Liver (tissue), 9 donors: ENCODE results near the gene SRSF12. TPM values are rescaled to one million over a fixed set of nuclear protein-coding genes. Genes with fewer than 3 reads are reported as not detected.

Experiments used
- DNase-seq: peaks from one replicate; pipeline ENCODE4 v3.0.0-alpha.2; 2017; ENCODE audit warnings: low spot score
- H3K27ac ChIP-seq, 2 donors: one replicate each; pipeline ENCODE4 v1.7.0; 2013; ENCODE audit warnings: inconsistent platforms in 2 of 2, low read length in 2 of 2, control low read depth in 1 of 2, low read depth in 1 of 2, mild to moderate bottlenecking in 1 of 2
- H3K27me3 ChIP-seq, 4 donors: one replicate each; pipeline versions ENCODE4 v1.6.1 to v1.7.0; 2013; ENCODE audit warnings: low read length in 3 of 4, inconsistent platforms in 1 of 4, mild to moderate bottlenecking in 1 of 4, moderate library complexity in 1 of 4; ENCODE audit not compliant: control insufficient read depth in 4 of 4, insufficient read depth in 4 of 4
- H3K36me3 ChIP-seq, 4 donors: one replicate each; pipeline versions ENCODE4 v1.6.1 to v1.7.0; 2013; ENCODE audit warnings: low read length in 3 of 4, mild to moderate bottlenecking in 3 of 4, low read depth in 1 of 4, moderate library complexity in 1 of 4; ENCODE audit not compliant: control insufficient read depth in 4 of 4, insufficient read depth in 3 of 4
- H3K4me1 ChIP-seq, 4 donors: one replicate each; pipeline versions ENCODE4 v1.6.1 to v1.7.0; 2013; ENCODE audit warnings: low read length in 3 of 4, mild to moderate bottlenecking in 3 of 4, moderate library complexity in 1 of 4; ENCODE audit not compliant: control insufficient read depth in 4 of 4, insufficient read depth in 4 of 4
- H3K4me3 ChIP-seq, 3 donors: one replicate each; pipeline versions ENCODE4 v1.6.1 to v1.7.0; 2013; ENCODE audit warnings: low read length in 3 of 3, control low read depth in 1 of 3, low read depth in 1 of 3, mild to moderate bottlenecking in 1 of 3
- H3K9ac ChIP-seq, 2 donors: one replicate each; pipeline ENCODE4 v1.7.0; 2013; ENCODE audit warnings: low read length in 2 of 2, mild to moderate bottlenecking in 2 of 2, moderate library complexity in 2 of 2, control low read depth in 1 of 2, low read depth in 1 of 2
- H3K9me3 ChIP-seq, 4 donors: one replicate each; pipeline versions ENCODE4 v1.6.1 to v1.7.0; 2013; ENCODE audit warnings: low read length in 3 of 4; ENCODE audit not compliant: control insufficient read depth in 4 of 4
- ATF3 ChIP-seq: IDR thresholded peaks from 2 replicates; pipeline ENCODE4 v1.6.1; 2016; ENCODE audit warnings: antibody characterized with exemption
- CTCF ChIP-seq: fragments of 150-350 bp; IDR thresholded peaks from 2 replicates; pipeline ENCODE4 v1.5.1; 2017; ENCODE audit warnings: improper control_type of control experiment, low read depth, low read length; ENCODE audit not compliant: missing input control
- EGR1 ChIP-seq, 2 donors: IDR thresholded peaks; 2 replicates each; pipeline ENCODE4 v1.6.1; 2016 to 2018; ENCODE audit warnings: antibody characterized with exemption in 2 of 2, low read depth in 2 of 2
- FOXA1 ChIP-seq: IDR thresholded peaks from 2 replicates; pipeline ENCODE4 v1.6.1; 2016; ENCODE audit warnings: antibody characterized with exemption
- FOXA2 ChIP-seq: IDR thresholded peaks from 2 replicates; pipeline ENCODE4 v1.6.1; 2016; ENCODE audit warnings: antibody characterized with exemption
- GABPA ChIP-seq, 2 donors: IDR thresholded peaks in 1 of 2; conservative IDR thresholded peaks in 1 of 2; 2 replicates each; pipeline ENCODE4 v1.6.1; 2016; ENCODE audit warnings: antibody characterized with exemption in 2 of 2, mild to moderate bottlenecking in 1 of 2, moderate library complexity in 1 of 2
- HNF4A ChIP-seq, 2 donors: conservative IDR thresholded peaks; 2 replicates each; pipeline ENCODE4 v1.6.1; 2016; ENCODE audit warnings: antibody characterized with exemption in 2 of 2, mild to moderate bottlenecking in 2 of 2
- HNF4G ChIP-seq: IDR thresholded peaks from 2 replicates; pipeline ENCODE4 v1.6.1; 2016; ENCODE audit warnings: antibody characterized with exemption
- JUND ChIP-seq, 2 donors: IDR thresholded peaks; 2 replicates each; pipeline ENCODE4 v1.6.1; 2016; ENCODE audit warnings: antibody characterized with exemption in 2 of 2
- NR2F2 ChIP-seq: IDR thresholded peaks from 2 replicates; pipeline ENCODE4 v1.6.1; 2016; ENCODE audit warnings: antibody characterized with exemption
- RAD21 ChIP-seq, 2 donors: IDR thresholded peaks; 2 replicates each; pipeline ENCODE4 v1.6.1; 2016; ENCODE audit warnings: antibody characterized with exemption in 2 of 2, mild to moderate bottlenecking in 2 of 2
- REST ChIP-seq: IDR thresholded peaks from 2 replicates; pipeline ENCODE4 v1.6.1; 2016; ENCODE audit warnings: antibody characterized with exemption, mild to moderate bottlenecking
- RXRA ChIP-seq, 2 donors: IDR thresholded peaks; 2 replicates each; pipeline ENCODE4 v1.6.1; 2017 to 2018; ENCODE audit warnings: antibody characterized with exemption in 2 of 2, mild to moderate bottlenecking in 1 of 2
- SP1 ChIP-seq: IDR thresholded peaks from 2 replicates; pipeline ENCODE4 v1.6.1; 2018; ENCODE audit warnings: antibody characterized with exemption, mild to moderate bottlenecking
- TAF1 ChIP-seq: conservative IDR thresholded peaks from 2 replicates; pipeline ENCODE4 v1.6.1; 2016; ENCODE audit warnings: antibody characterized with exemption, mild to moderate bottlenecking
- YY1 ChIP-seq: IDR thresholded peaks from 2 replicates; pipeline ENCODE4 v1.6.1; 2016; ENCODE audit warnings: antibody characterized with exemption, mild to moderate bottlenecking
- ZBTB33 ChIP-seq: IDR thresholded peaks from 2 replicates; pipeline ENCODE4 v1.6.1; 2016; ENCODE audit warnings: antibody characterized with exemption
- WGBS: extraction: QIAGEN DNeasy Blood & Tissue Kit; methylation state at CpG from one replicate; pipeline ENCODE4 v1.1.7; 2013; 5-methylcytosine and 5-hydroxymethylcytosine counted together
- polyA plus RNA-seq, 2 donors: library from polyadenylated mRNA; stranded (reverse) in 1 of 2; unstranded in 1 of 2; fragments of 200-250 nt in 1 of 2; fragments of >200 nt in 1 of 2; fragmentation: Nextera tagmentation in 1 of 2; extraction: Ambion mirVana in 1 of 2; gene quantifications; one replicate each; pipeline versions ENCODE4 v1.2.1 to v1.2.3, GENCODE V29; 2013 to 2015
- total RNA-seq, 2 donors: library from RNA; depleted of rRNA; stranded (reverse); fragments of >200 nt; gene quantifications; one replicate each; pipeline ENCODE4 v1.2.3, GENCODE V29; 2014
- TF ChIP-seq, protein P1 (sequence below): IDR thresholded peaks from 2 replicates; pipeline ENCODE4 v1.6.1; 2016; ENCODE audit warnings: antibody characterized with exemption
- donor health status: healthy.
- donor health status: healthy.
- donor health status: healthy.
- donor health status: healthy.
- donor health status: healthy.

SRSF12 gene
- total and polyA plus RNA-seq, 4 donors = 0.17 to 1.0 (median 0.39) TPM

DNA sequence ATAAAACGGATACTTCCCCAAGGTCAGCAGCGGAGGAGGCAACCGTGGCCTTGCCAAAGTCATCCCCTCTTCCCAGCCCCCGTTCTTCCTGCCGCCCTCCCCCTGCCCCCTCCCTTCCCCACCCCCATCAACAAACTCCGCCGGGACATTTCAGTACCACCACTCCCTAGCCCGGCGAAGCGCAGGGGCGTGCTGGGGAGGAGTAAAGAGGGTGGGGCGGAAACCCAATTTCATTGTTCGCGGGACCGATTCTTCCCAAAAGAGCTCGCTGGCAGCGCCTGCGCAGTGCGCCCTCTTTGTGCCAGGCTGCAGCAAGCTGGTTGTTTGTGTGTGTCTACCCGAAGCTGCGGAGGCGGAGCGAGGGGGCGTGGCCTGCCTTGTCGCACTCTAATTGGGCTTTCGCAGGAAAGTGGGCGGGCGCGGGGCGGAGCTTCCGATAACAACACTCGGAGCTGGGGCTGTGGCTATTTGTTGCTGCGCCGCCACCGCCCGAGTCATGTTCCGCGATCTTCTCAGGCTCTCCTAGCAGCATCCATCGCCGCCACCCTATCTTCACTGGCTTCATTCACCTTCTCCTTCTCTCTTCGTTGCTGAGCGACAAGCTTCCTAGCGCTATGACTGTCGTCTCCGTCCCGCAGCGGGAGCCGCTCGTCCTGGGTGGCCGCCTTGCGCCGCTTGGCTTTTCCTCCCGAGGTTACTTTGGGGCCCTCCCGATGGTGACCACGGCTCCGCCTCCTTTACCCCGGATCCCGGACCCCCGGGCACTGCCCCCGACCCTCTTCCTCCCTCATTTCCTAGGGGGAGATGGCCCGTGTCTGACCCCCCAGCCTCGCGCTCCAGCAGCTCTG, 37.4 kb downstream of the SRSF12 start, which contains the start of gene PNRC1:
TSS of gene PNRC1 (plus strand) at position 471 of the 848 bp plus-strand sequence. CDS start at position 615, 144 bp downstream.
- Histone ChIP-seq H3K9ac (peak within 1 kb of the TSS; percentile 98), H3K27me3 (no peaks in the 10 kb centered on the region), H3K9me3 (no peaks in the 10 kb centered on the region), H3K36me3 (peaks cover 0 to 20% (median 15%) of the 10 kb centered on the region in 4 donors), H3K4me3 (peak within 1 kb of the TSS; percentile 74 to 96 (median 85)), H3K27ac (peak within 1 kb of the TSS; percentile 99 to 100), H3K4me1 (peaks cover 0 to 17% (median 2%) of the 10 kb centered on the region in 4 donors)
- DNase-seq = peak; percentile 100
- under 1% methylated on average over 63 of the region's 63 CpGs for WGBS
- TF ChIP-seq NR2F2 (no peak), ATF3 (no peak), HNF4A (conservative IDR thresholded peaks at IDR 0.05) (no peak), RXRA (IDR thresholded peaks at IDR 0.05) (peak in 1 of 2 donors; percentile 23), YY1 (peak; percentile 74), RAD21 (IDR thresholded peaks at IDR 0.05) (peak; percentile 29 to 52), REST (peak; percentile 96), JUND (IDR thresholded peaks at IDR 0.05) (peak in 1 of 2 donors; percentile 7), CTCF (peak; percentile 7), FOXA2 (no peak), GABPA (IDR thresholded peaks at IDR 0.05 in 1 of 2, conservative IDR thresholded peaks at IDR 0.05 in 1 of 2) (peak in 1 of 2 donors; percentile 39), TAF1 (peak; percentile 100), ZBTB33 (peak; percentile 57), SP1 (peak; percentile 87), EGR1 (IDR thresholded peaks at IDR 0.05; ENCODE audit: low read depth in 2 of 2) (peak; percentile 91 to 93), HNF4G (no peak), FOXA1 (peak; percentile 64)
- TF ChIP-seq, protein P1, sequence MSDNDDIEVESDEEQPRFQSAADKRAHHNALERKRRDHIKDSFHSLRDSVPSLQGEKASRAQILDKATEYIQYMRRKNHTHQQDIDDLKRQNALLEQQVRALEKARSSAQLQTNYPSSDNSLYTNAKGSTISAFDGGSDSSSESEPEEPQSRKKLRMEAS = peak; percentile 21
